Prostate gland (tissue), 2 donors: ENCODE measurements around the gene GNE.

Experiments used
- POLR2A ChIP-seq: fragments of 450-650 bp; IDR thresholded peaks from one replicate; pipeline ENCODE4 v1.6.1; 2016; ENCODE audit warnings: antibody characterized with exemption, mild to moderate bottlenecking
- POLR2AphosphoS5 ChIP-seq: sonication (generic); formaldehyde crosslinking; IDR thresholded peaks from one replicate; pipeline ENCODE4 v1.6.1; 2017; ENCODE audit warnings: antibody characterized with exemption
- TF ChIP-seq, protein P1 (sequence below), 4 experiments: fragments of 200-600 bp in 2 of 4; fragments of 450-650 bp in 2 of 4; sonication (generic) in 2 of 4; IDR thresholded peaks; 1 replicate in 3 of 4; 2 replicates in 1 of 4; pipeline ENCODE4 v1.5.1; 2016 to 2019; ENCODE audit warnings: antibody characterized with exemption in 4 of 4, mild to moderate bottlenecking in 2 of 4, moderate library complexity in 2 of 4

DNA sequence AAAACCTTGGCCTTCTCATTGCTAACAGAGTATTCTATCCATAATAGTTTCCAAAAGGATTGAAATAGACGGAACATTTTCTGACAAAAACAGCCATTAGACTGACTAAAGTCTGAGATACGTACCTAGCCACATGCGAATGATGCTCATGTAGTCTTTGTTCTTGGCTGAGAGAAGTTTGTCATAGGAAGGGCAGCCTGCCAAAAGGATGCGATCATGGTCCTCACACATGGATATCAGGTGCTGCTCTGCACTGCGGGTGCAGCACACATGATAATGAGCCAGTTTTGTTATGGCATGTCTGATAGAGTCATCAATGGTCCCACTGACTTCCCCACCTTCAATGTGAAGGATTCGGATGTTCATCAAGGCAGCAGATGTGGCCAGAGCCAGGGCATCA lies 12.3 kb downstream of the GNE start:
- TF ChIP-seq, protein P1, sequence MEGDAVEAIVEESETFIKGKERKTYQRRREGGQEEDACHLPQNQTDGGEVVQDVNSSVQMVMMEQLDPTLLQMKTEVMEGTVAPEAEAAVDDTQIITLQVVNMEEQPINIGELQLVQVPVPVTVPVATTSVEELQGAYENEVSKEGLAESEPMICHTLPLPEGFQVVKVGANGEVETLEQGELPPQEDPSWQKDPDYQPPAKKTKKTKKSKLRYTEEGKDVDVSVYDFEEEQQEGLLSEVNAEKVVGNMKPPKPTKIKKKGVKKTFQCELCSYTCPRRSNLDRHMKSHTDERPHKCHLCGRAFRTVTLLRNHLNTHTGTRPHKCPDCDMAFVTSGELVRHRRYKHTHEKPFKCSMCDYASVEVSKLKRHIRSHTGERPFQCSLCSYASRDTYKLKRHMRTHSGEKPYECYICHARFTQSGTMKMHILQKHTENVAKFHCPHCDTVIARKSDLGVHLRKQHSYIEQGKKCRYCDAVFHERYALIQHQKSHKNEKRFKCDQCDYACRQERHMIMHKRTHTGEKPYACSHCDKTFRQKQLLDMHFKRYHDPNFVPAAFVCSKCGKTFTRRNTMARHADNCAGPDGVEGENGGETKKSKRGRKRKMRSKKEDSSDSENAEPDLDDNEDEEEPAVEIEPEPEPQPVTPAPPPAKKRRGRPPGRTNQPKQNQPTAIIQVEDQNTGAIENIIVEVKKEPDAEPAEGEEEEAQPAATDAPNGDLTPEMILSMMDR (IDR thresholded peaks at IDR 0.05) = no peak
- TF ChIP-seq POLR2AphosphoS5 = no peak
- TF ChIP-seq POLR2A = no peak
